Femur (tissue), 1 donor: ENCODE data around the gene LAG3.
"Not testable (repeated sequence)": the region's sequence is repeated elsewhere in the genome, so short reads cannot be mapped to it uniquely, and the experiment has no call there.

Experiments
- DNase-seq: peaks from one replicate; pipeline ENCODE4 v3.0.0-alpha.2; 2017

LAG3 gene

GRCh38 chr12:6772331-6772695 lies at the start of gene LAG3:
LAG3 (plus strand) TSS chr12:6772520; CDS start chr12:6772853, 333 bp downstream.
- DNase-seq: no peak

GRCh38 chr12:6722863-6723262 lies 49.5 kb upstream of the LAG3 start:
- no peak for DNase-seq

- DNase-seq: peak; percentile 99
Observed at GRCh38 chr12:6723607-6724408, 48.5 kb upstream of the LAG3 start, which contains the start of gene COPS7A. COPS7A (plus strand) TSS chr12:6724046; CDS start chr12:6724657, 611 bp downstream.

- DNase-seq: peak; percentile 40
Observed at GRCh38 chr12:6724409-6724797, 47.9 kb upstream of the LAG3 start.

- no peak for DNase-seq
Observed at GRCh38 chr12:6725350-6725749, 47.0 kb upstream of the LAG3 start.

- DNase-seq: no peak
Observed at GRCh38 chr12:6729186-6729585, 43.1 kb upstream of the LAG3 start.

GRCh38 chr12:6730169-6730568 lies 42.2 kb upstream of the LAG3 start:
- DNase-seq: no peak

GRCh38 chr12:6734506-6735387 lies 37.6 kb upstream of the LAG3 start:
- no peak for DNase-seq

- DNase-seq: peak; percentile 67
Observed at GRCh38 chr12:6735448-6736191, 36.7 kb upstream of the LAG3 start.

- DNase-seq: no peak
Observed at GRCh38 chr12:6736754-6737153, 35.6 kb upstream of the LAG3 start.

- DNase-seq: not testable (repeated sequence)
Observed at GRCh38 chr12:6742080-6742479, 30.2 kb upstream of the LAG3 start.

- DNase-seq: no peak
Observed at GRCh38 chr12:6742834-6743233, 29.5 kb upstream of the LAG3 start.

GRCh38 chr12:6743300-6743699 lies 29.0 kb upstream of the LAG3 start:
- DNase-seq: not testable (repeated sequence)

GRCh38 chr12:6745741-6746525 lies 26.4 kb upstream of the LAG3 start:
- DNase-seq: no peak

GRCh38 chr12:6747216-6747615 lies 25.1 kb upstream of the LAG3 start:
- no peak for DNase-seq

- DNase-seq: no peak
Observed at GRCh38 chr12:6748761-6749160, 23.6 kb upstream of the LAG3 start.

GRCh38 chr12:6750506-6750905 lies 21.8 kb upstream of the LAG3 start:
- DNase-seq: no peak

GRCh38 chr12:6751767-6752166 lies 20.6 kb upstream of the LAG3 start:
- DNase-seq: no peak

GRCh38 chr12:6752167-6752920 lies 20.0 kb upstream of the LAG3 start:
- peak; percentile 81 for DNase-seq

- DNase-seq: peak; percentile 99
Observed at GRCh38 chr12:6752921-6753771, 19.2 kb upstream of the LAG3 start, which contains the start of gene MLF2. MLF2 (minus strand) TSS chr12:6753141; CDS start chr12:6752334, 807 bp downstream.
